Amygdala (tissue), 56 donors: ENCODE results near the gene AP5Z1.
"Not testable (repeated sequence)": the region's sequence is repeated elsewhere in the genome, so short reads cannot be mapped to it uniquely, and the experiment has no call there.

ENCODE experiments used
- DNase-seq, 56 donors: peaks; one replicate each; lab custom pipeline; 2025; lab: John Stamatoyannopoulos, UW

The AP5Z1 gene

GRCh38 chr7:4797858-4798705, 22.7 kb downstream of the AP5Z1 start:
- DNase-seq: peak in 23 of 56 donors; percentile 6 to 66 (median 29)

- peak in 1 of 56 donors; percentile 24 for DNase-seq
Measured at GRCh38 chr7:4798706-4799235, 23.3 kb downstream of the AP5Z1 start.

DNA sequence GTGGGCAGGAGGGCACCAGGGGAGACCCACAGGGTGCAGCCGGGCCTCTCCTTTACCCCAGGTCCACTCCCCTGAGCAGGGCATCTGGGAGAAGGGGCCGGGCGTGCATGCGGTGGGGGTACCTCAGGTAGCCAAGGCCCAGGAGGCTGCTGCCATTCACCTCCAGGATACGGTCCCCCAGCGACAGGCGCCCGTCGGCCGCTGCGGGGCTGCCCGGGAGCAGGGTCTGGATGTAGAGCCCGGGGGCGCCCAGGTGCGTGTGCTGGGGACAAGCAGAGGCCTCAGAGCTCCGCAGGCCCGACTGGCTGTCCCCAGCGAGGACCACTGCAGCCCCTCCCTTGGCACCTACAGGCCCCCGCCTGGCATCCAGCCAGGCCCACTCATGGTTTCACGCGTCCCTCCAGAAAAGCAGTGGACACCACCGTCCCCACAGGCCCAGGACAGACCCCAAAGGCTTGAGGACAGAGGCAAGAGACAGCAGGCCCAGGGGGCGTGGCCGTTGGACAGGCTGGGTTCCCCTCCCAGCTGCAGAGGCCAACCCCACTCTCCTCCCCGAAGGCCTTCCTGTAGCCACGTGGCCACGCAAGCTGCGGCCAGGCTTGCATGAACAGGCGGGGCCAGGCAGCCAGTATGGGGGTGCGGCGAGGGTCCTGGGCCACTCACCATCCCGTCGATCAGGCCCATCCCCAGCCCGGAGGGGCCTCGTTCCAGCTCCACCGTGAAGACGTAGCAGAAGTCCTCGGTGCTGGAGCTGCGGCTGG, 24.3 kb downstream of the AP5Z1 start:
- no peak for DNase-seq

DNA sequence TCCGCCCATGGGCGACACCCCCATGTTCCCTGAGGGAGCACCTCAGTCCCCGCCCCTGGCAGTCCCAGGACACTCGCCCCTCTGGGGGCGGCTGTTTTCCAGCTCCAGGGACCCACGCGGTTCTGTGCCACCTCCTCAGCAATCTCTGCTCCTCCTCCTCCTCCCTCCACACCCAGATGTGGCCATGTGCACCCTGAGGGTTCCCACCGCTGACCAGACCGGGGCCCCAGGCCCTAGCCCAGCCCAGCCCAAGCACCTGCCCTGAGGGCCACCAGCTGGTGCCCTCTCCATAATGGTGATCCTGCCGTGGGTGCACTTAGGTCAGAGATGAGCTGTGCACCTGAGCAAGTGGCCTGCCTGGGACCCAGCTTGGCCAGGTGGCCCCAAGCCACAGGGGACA, 25.1 kb downstream of the AP5Z1 start:
- DNase-seq: no peak

- no peak for DNase-seq
Measured at GRCh38 chr7:4800926-4801838, 25.8 kb downstream of the AP5Z1 start.

GRCh38 chr7:4801839-4802231, 26.4 kb downstream of the AP5Z1 start:
- DNase-seq: no peak

DNA sequence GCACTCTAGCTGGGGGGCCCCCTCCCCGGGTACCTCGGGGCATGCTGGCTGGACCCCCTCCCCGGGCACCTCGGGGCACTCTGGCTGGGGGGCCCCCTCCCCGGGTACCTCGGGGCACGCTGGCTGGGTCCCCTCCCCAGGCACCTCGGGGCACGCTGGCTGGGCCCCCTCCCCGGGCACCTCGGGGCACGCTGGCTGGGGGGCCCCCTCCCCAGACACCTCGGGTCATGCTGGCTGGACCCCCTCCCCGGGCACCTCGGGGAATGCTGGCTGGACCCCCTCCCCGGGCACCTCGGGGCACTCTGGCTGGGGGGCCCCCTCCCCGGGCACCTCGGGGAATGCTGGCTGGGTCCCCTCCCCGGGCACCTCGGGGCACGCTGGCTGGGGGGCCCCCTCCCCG, 27.2 kb downstream of the AP5Z1 start:
- not testable (repeated sequence) for DNase-seq

DNA sequence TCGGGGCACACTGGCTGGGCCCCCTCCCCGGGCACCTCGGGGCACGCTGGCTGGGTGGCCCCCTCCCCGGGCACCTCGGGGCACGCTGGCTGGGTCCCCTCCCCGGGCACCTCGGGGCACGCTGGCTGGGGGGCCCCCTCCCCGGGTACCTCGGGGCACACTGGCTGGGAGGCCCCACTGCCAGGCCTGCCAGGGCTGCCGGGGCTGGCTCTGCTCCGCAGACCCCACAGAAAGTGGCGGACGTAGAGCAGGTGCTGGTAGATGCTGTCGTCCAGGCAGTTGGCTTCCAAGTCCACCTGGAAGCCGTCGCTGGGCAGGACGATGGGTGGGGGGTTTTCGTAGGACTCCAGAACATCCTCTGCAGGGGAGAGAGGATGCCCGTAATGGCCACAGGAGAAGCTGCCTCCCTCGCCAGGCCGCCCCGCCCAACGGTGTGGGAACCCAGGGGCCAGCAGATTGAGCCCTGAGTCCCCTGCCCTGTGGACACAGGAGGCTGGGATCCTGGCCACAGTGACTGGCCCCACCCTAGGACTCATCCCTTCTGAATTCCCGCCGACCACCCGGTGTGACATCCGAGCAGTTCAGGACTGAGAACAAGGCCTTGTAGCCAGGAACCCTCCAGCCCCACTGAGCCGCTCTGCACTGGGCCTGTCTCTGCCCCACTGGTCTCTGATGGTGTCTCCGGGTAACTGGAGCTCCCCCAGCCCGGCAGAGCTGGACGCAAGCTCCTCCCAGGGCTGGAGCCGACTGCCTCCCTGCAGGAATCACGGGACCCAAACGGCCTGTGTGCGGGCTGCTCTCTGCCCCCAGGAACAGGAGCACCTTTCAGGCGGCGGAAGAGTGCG, 28.2 kb downstream of the AP5Z1 start:
- DNase-seq: no peak

DNA sequence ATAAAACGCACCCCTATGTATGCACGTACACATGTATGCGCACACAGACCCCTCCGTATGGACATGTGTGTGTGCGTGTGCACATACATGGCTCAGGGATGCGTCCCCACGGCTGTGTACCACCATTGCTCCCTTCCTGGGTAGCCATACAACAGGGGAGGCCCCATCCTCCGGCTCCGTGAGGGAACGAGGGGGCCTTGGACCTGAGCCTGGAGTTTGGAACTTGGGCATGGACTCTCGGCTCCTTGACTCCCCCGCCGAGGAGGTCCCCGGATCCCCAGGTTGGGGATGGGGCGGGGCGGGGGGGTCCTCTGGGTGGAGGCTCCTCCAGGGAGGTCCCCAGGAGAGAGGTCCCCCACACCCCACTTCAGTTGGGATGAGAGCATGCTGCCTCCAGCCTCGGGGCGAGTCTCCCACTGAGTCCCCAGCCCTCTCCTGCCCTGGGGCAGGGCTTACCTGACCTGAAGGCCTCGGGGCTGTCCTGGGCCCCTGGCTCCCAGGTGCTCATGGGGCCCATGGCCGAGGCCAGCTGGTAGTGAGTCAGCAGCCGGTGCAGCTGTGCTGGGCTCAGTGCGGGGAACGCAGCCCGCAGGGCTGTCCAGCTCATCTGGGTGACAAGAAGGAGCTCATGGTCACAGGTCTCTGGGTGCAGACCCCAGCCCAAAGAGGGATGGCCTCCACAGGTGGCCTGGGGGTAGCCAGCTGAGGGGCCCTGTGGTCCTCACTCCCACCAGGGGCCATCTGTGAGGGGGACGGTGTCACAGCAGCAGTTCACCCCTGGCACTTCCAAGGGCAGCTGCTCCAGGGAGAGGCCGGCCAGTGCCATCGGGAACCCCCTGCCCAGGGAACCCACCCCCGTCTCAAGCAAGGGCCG, 29.9 kb downstream of the AP5Z1 start:
- no peak for DNase-seq

GRCh38 chr7:4805984-4806300, 30.5 kb downstream of the AP5Z1 start:
- no peak for DNase-seq

- peak in 1 of 56 donors; percentile 74 for DNase-seq
Measured at GRCh38 chr7:4806983-4807597, 31.7 kb downstream of the AP5Z1 start.

GRCh38 chr7:4807598-4808016, 32.2 kb downstream of the AP5Z1 start:
- DNase-seq: peak in 1 of 56 donors; percentile 74

- DNase-seq: no peak
Measured at GRCh38 chr7:4808026-4808425, 32.6 kb downstream of the AP5Z1 start.

DNA sequence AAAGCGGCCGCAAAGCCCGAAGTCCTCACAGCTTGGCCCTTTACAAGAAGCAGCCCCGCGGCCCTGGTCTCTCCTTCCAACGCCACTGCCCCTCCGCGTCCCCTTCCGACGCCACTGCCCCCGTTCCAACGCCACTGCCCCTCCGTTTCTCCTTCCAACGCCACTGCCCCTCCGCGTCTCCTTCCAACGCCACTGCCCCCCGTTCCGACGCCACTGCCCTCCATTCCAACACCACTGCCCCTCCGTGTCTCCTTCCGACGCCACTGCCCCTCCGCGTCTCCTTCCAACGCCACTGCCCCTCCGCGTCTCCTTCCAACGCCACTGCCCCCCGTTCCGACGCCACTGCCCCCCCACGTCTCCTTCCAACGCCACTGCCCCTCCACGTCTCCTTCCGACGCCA, 33.1 kb downstream of the AP5Z1 start:
- no peak for DNase-seq

- DNase-seq: peak in 18 of 56 donors; percentile 10 to 60 (median 32)
Measured at GRCh38 chr7:4809091-4809591, 33.7 kb downstream of the AP5Z1 start.

DNA sequence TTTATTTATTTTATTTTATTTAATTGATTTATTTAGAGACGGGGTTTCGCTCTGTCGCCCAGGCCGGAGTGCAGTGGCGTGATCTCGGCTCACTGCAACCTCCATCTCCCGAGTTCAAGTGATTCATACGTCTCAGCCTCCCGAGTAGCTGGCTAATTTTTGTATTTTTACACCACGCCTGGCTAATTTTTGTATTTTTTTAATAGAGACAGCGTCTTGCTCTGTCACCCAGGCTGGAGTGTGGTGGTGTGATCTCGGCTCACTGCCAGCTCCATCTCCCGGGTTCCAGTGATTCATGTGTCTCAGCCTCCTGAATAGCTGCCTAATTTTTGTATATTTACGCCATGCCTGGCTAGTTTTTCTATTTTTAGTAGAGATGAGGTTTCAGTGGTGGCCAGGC, 34.2 kb downstream of the AP5Z1 start:
- peak in 3 of 56 donors; percentile 7 to 12 (median 12) for DNase-seq

GRCh38 chr7:4814433-4814832, 39.0 kb downstream of the AP5Z1 start:
- DNase-seq: no peak

- DNase-seq: no peak
Measured at GRCh38 chr7:4815121-4815520, 39.7 kb downstream of the AP5Z1 start.
